IPS-18c (cell line): ENCODE results near the gene MIGA1.
A peak's percentile ranks its signal among the peaks of the same experiment; 100 is the strongest.
"Not testable (repeated sequence)": the region's sequence is repeated elsewhere in the genome, so short reads cannot be mapped to it uniquely, and the experiment has no call there.

ENCODE experiments used
- H3K4me3 ChIP-seq: 2 replicates; pipeline ENCODE4 v1.7.0; 2013; ENCODE audit warnings: low read depth, mild to moderate bottlenecking, low read length, moderate library complexity; ENCODE audit not compliant: insufficient read depth
- H3K9me3 ChIP-seq: one replicate; pipeline ENCODE4 v1.6.1; 2013; ENCODE audit warnings: mild to moderate bottlenecking, low read length, moderate library complexity; ENCODE audit not compliant: control insufficient read depth, insufficient read depth

Gene MIGA1

DNA sequence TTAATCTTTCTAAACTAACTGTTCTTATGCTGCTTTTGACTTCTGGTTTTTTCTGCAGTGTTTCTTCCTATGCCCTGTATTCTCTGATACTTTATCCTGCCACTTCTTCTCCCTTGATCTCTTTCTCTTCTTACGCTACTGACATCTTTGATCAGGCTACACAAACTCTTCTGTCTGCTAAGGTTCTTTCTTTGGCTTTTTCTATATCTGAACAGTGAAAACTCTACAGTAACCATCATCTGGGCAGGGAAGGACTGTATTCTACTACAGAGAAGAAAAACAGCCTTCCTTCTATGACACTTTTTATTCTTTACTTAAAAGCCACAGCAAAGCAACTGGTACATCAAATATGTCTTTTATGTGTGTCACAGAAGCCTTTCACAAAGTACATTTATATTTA is 101.6 kb downstream of the MIGA1 start:
- H3K9me3 ChIP-seq: no peaks in the 10 kb centered on the region
- no peak overlapping the region for H3K4me3 ChIP-seq

DNA sequence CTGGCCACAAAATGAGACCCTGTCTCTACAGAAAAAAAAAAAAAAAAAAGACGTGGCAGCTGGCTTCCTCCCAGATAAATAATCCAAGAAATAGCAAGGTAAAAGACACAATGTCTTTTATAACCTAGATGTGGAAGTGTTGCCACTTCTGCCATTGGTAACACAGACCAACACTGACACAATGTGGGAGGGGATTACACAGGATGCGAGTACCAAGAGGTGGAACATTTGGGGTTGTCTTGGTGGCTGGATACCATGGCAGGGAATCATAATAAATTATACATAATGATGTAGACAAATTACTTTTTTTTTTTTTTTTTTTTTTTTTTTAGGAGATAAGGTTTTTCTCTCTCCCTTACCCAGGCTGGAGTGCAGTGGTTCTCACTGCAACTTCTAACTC is 103.0 kb downstream of the MIGA1 start:
- no peak overlapping the region for H3K4me3 ChIP-seq
- no peaks in the 10 kb centered on the region for H3K9me3 ChIP-seq

DNA sequence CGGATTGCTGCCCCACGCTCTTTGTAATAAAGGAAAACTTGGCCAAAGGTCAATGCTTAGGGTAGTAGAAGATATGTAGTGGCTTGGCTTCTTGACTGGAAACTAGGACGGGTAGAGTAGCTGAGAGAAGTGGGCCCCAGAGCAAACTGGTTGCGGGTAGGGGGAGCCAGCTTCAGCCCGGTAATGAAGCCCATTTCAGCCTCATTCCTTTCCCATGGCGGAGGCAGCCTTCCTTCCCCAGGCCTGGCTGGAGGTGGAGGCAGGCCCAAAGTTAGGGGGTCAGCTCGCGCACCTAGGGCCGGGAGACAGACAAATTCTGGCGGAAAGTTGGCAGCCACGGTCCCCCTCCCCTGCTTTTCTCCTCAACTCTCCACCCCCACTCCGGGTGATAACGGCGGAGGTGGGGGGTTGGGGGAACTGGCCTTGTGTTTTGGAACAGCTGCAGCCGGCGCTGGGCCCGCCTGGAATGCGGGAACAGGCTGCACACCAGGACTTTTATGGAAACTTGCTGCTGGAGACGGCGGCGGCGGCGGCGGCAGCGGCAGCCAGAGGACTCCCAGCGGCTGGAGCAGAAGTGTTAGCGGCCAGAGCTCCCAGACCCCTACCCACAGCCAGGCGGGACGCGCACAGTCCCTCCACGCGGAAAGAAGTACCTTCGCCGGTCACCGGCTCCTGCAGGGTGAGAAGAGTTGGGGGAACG is 108.8 kb downstream of the MIGA1 start, which contains the start of gene NEXN:
Gene NEXN (plus strand): TSS at position 544 of the 700 bp plus-strand sequence. CDS start 27,483 bp downstream, outside the sequence.
- peak within 1 kb of the TSS; percentile 80 for H3K4me3 ChIP-seq

DNA sequence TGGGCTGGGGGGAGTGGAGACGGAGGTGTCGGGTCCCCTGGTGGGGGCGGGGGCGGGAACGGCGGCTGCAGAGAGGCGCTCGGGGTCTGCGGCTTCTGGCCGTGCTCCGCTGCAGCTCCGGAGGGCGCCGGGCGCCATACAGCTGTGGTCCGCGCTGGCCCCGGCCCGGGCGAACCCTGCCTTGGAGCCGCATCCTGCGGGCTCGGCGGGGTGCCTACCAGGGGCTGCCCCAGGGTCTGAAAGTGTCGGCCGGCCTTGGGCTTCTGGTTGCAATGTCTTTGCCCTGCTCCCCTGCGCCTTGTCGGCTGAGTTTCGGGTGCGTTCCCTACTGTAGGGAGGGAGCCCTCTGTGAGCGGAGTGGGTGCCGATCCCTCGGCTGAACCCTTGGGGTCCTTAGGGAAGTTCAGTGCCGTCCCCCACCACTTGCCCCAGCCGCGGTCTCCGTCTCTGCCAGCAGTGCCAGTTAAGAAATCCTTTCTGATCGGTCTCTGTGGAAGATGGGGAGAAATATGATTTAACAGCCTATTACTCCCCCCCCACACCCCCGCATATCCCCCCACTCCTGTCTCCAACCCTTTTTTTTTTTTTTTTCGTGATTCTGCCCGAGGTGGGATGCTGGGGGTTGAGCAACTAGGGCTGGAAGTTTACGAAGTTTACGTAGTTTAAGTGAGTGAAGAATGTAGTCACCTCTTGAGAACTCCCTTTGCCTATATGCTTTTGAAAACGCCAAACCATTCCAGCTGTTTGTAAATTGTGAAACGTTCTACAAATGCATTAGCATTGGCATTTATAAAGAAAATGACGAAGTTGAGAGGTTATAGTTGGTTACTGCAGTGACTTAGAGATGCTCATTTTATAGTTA is 109.6 kb downstream of the MIGA1 start:
- Histone ChIP-seq H3K4me3 (peak overlapping the region; percentile 80), H3K9me3 (no peaks in the 10 kb centered on the region)

More for the DNA sequence above, 108.8 kb downstream of the MIGA1 start, which contains the start of gene NEXN:
- no peaks in the 10 kb centered on the region for H3K9me3 ChIP-seq

DNA sequence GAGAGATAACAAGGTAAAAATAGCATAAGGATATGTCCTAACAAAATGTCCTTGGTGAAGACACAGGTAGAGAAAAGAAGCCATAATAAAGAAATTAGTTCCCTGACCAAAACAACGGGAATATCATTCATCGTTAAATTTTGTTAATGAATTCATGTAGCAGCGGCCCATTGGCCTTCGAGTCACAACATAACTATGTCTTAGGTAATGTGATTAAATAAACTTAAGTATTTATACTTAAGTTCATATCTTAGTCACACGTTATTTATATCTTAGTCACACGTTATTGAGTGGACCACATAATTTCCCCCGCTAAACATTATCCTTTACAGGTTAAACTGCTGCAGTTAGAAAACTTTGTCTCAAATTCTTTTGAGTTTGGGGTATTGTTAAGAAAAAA is 110.2 kb downstream of the MIGA1 start:
- H3K4me3 ChIP-seq: peak overlapping the region; percentile 80; the same call in 1 of the 2 replicates
- no peaks in the 10 kb centered on the region for H3K9me3 ChIP-seq

DNA sequence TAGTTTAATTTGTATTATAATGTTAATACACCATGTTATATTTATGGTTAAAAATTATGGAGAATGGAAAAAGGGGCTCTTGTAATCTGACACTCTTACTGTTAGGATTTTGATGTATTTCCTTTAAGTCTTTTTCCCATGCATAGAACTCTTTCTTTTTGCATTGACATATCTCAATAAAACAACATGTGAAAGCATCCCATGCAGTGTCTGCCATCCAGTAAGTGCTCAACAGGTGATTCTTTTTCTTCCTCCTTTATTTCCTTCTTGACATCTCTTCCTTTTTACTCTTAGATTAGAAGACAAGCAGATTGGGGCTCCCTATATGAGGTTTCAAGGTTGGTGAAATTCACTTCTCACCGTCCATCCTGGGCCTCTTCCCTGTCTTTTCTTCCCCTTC is 111.8 kb downstream of the MIGA1 start:
- Histone ChIP-seq H3K4me3 (no peak overlapping the region), H3K9me3 (no peaks in the 10 kb centered on the region)

DNA sequence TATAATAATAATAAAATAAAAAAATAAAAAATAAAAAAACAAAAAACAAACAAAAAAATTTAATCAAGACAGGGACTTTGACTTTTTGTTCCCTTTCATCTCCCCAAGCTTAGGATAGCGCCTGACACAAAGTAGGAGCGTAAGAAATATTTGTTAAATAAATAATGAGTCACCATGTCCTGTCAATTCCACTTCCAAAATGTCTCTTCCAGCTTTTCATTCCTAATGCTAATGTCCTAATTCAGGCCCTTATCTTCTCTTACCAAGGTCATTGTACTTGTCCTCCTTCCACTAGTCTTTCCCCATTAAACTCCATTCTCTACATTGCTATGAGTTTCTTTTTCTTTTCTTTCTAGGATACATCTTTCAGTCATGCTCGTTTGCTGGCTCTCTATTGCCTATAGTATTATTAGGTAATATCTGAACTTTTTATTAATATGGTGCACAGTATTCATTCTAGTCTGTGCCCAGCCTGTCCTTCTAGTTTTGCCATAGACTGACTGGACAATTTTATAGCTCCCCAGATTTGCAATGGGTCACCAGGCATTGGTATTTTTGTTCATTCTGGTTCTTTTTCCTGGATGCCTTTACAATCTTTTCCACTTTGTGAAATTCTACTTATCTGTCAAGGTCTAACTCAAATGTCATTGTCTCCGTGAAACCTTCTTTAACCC is 120.3 kb downstream of the MIGA1 start:
- H3K9me3 ChIP-seq: no peaks in the 10 kb centered on the region
- no peak overlapping the region for H3K4me3 ChIP-seq

DNA sequence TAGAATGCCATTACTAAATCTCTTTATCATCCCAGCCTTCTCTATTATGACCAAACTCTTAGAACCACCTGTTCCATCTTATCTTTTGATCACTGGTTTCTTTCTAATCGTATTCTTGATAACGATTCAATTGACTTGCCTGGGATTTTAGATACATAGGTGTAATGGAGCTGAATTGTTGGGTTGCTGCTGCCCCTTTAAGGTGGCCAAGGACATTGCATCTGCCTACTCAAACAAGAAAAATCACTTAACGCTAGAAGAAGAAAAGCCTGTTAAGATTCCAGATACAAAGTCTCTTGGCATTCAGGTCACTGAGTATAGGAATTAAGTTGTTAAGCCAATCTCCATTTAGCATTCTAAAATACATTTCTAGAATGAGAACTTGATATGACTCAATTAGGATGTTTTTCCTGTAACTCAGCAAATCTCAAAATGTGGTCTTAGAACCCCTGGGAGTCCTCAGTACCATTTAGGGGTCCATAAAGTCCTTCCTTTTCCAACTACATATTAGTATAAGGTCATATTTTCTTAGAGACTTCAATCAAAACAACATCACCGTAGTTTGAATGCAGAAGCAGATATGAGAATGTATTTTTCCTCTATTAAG is 121.3 kb downstream of the MIGA1 start:
- no peak overlapping the region for H3K4me3 ChIP-seq

DNA sequence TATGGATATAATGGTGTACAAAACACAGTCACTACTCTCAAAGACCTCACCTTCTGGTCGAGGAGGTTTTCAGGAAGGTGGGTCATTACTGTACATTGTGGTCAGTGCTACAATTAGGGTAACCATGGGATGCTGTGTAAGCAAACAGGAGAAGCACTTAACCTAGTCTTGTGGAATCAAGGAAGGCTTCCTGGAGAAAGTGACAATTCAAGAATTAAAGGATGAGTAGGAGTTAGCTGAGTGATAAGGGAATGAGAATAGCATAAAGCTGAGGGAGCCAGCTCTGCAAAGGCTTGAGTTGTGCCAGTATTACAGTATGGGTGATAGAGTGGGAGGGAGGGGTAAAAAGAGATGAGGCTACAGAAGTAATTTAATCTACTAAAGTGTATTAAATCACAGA is 126.2 kb downstream of the MIGA1 start:
- H3K4me3 ChIP-seq: no peak overlapping the region
- H3K9me3 ChIP-seq: no peaks in the 10 kb centered on the region

More for the DNA sequence above, 121.3 kb downstream of the MIGA1 start:
- no peaks in the 10 kb centered on the region for H3K9me3 ChIP-seq

DNA sequence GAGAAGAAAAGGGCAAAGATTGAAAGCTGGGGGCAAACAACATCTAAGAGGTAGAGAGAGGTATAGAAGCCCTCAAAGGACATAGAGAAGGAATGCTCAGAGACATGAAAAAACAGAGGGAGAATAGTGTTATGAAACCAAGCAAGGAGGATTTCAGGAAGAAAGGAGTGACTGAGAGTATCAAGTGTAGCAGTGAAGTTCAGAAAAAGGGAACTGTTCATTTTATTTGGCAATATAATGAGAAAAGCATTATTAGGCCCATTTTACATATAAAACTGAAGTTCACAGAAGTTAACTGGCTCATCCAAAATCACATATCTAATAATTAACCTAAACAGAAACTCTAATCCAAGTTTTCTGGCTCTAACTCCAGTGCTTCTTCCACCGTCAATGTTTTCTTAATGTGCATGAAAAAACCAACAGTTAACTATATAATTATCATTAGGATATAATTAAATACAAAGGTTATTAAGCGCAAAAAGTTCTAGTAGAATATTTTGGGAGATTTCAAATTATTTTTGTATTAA is 126.6 kb downstream of the MIGA1 start:
- no peaks in the 10 kb centered on the region for H3K9me3 ChIP-seq
- no peak overlapping the region for H3K4me3 ChIP-seq

DNA sequence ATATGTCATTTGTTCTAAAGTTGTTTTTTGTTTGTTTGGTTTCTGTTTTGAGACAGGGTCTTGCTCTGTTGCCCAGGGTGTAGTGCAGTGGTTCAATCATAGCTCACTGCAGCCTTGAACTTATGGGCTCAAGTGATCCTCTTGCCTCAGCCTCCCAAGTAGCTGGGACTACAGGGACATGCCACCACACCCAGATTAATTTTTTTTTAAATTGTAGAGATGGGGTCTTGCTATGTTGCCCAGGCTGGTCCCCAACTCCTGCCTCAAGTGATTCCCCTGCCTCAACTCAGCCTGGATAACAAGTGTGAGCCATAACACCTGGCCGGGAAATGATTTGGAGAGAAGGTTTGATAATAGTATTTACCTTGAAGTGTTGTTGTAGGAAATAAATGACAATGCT is 127.2 kb downstream of the MIGA1 start:
- no peaks in the 10 kb centered on the region for H3K9me3 ChIP-seq
- no peak overlapping the region for H3K4me3 ChIP-seq

DNA sequence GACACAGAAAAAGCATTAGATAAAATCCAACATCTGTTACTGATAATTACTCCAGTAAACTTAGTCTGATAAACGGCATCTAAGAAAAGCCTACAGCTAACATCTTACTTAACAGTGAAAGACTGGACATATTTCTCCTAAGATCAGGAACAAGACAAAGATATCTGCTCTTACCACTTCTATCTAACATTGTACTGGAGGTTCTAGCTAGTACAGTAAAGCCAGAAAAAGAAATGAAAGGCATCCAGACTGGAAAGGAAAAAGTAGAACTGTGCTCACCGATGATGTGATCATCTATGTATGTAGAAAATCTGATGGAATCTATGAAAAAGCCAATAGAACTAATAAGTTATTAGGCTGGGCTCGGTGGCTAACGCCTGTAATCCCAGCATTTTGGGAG is 130.7 kb downstream of the MIGA1 start:
- Histone ChIP-seq H3K4me3 (no peak overlapping the region), H3K9me3 (no peaks in the 10 kb centered on the region)

DNA sequence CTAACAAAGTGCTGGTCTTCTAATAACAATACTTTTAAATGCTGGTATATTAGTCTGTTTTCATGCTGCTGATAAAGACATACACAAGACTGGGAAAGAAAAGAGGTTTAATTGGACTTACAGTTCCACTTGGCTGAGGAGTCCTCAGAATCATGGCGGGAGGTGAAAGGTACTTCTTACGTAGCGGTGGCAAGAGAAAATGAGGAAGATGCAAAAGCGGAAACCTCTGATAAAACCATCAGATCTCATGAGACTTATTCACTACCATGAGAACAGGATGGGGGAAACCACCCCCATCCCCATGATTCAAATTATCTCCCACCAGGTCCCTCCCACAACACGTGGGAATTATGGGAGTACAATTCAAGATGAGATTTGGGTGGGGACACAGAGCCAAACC is 139.5 kb downstream of the MIGA1 start:
- H3K4me3 ChIP-seq, H3K9me3 ChIP-seq: not testable (repeated sequence)

DNA sequence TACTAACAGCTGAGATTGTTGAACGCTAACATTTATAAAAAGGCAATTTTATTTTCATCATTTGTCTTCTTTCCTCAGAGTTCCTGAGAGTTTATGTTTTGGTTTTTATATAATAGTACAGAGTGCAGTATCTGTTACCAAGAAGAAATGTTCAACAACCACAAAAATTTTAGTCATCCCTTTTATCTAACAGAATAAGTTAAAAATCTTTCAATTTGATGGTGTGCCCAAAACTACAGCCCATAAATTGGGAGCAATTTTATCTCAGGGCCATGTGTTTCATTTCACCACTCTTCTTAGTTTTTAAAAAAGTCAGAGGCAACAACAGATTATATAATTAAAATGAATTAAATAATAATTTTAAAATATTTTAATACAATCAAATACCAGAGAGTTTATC is 146.1 kb downstream of the MIGA1 start:
- no peaks in the 10 kb centered on the region for H3K9me3 ChIP-seq
- no peak overlapping the region for H3K4me3 ChIP-seq

DNA sequence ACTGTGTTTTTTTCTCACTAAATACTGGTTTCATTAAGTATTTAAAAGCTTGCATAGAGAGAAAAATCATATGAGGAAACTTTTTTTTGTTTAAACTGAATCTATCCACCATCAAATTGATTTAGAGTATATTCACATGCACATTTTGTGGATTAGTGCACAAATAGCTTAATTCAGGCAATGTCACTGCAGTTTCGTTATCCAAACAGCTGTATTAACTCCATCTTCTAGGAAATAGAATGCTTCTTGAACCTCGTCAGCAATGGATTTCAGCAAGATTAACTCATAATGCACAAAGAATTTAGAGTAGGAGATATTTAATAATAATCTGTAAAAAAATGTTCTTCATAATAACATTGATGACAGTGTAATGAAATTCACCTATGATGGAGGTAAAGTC is 146.5 kb downstream of the MIGA1 start:
- Histone ChIP-seq H3K9me3 (no peaks in the 10 kb centered on the region), H3K4me3 (no peak overlapping the region)

DNA sequence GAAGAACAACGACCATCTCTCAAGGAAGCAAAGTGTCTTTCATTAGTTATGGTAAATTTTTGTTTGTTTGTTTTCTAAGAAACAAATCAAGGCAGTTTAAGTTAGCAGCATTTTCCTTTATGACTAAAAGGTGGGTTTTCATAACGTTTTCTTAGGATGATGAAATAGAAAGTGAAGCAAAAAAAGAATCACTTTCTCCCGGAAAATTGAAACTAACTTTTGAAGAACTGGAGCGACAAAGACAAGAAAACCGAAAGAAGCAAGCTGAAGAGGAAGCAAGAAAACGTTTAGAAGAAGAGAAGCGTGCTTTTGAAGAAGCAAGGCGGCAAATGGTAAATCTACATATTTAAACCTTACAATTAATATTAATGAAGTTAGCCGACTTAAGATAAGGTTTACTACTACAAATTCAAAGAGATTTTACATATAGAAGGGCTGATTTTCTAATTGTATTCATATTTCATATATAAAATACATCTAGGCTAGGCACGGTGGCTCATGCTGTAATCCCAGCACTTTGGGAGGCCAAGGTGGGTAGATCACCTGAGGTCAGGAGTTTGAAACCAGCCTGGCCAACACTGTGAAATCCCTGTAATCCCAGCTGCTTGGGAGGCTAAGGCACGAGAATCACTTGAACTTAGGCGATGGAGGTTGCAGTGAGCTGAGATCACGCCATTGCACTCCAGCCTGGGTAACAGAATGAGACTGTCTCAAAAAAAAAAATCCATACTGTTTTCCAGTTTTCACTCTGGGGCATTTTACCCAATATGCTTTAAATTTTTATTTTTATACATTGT is 147.3 kb downstream of the MIGA1 start:
- Histone ChIP-seq H3K4me3 (no peak overlapping the region), H3K9me3 (no peaks in the 10 kb centered on the region)
